Liver (tissue), 3 donors: Measurements from ENCODE around the gene ITFG1.

Experiments used
- CTCF ChIP-seq: fragments of 150-350 bp; IDR thresholded peaks from 2 replicates; pipeline ENCODE4 v1.5.1; 2017; ENCODE audit warnings: improper control_type of control experiment, low read depth, low read length; ENCODE audit not compliant: missing input control
- GABPA ChIP-seq, 2 donors: IDR thresholded peaks in 1 of 2; conservative IDR thresholded peaks in 1 of 2; 2 replicates each; pipeline ENCODE4 v1.6.1; 2016; ENCODE audit warnings: antibody characterized with exemption in 2 of 2, mild to moderate bottlenecking in 1 of 2, moderate library complexity in 1 of 2
- HNF4A ChIP-seq, 2 donors: conservative IDR thresholded peaks; 2 replicates each; pipeline ENCODE4 v1.6.1; 2016; ENCODE audit warnings: antibody characterized with exemption in 2 of 2, mild to moderate bottlenecking in 2 of 2
- RAD21 ChIP-seq, 2 donors: IDR thresholded peaks; 2 replicates each; pipeline ENCODE4 v1.6.1; 2016; ENCODE audit warnings: antibody characterized with exemption in 2 of 2, mild to moderate bottlenecking in 2 of 2
- donor health status: healthy.
- donor health status: healthy.

GRCh38 chr16:47156680-47157215 lies 304.1 kb downstream of the ITFG1 start:
- TF ChIP-seq RAD21 (IDR thresholded peaks at IDR 0.05) (no peak), CTCF (no peak), GABPA (IDR thresholded peaks at IDR 0.05 in 1 of 2, conservative IDR thresholded peaks at IDR 0.05 in 1 of 2) (no peak), HNF4A (conservative IDR thresholded peaks at IDR 0.05) (no peak)
